Activated naive CD4-positive, alpha-beta T cell (primary cell): ENCODE measurements around the gene SLC16A5.
A peak's percentile ranks its signal among the peaks of the same experiment; 100 is the strongest.

ENCODE experiments used
- DNase-seq, 4 experiments: peaks; one replicate each; lab custom pipeline; 2025; lab: John Stamatoyannopoulos, UW

SLC16A5 gene

DNA sequence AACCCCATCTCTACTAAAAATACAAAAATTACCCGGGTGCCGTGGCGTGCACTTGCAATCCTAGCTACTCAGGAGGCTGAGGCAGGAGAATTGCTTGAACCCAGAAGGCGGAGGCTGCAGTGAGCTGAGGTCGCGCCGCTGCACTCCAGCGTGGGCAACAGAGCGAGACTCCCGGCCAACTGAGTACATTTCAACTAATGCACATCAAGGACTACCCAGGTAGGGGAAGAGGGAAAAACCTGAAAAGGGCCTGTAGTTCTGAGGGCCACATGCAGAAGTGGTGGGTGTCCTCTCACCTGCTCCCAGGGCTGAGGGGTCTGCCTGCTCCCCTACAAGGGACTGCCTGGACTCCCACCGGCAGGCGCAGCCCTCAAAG lies 584 bp upstream of the SLC16A5 start:
- DNase-seq: no peak

DNA sequence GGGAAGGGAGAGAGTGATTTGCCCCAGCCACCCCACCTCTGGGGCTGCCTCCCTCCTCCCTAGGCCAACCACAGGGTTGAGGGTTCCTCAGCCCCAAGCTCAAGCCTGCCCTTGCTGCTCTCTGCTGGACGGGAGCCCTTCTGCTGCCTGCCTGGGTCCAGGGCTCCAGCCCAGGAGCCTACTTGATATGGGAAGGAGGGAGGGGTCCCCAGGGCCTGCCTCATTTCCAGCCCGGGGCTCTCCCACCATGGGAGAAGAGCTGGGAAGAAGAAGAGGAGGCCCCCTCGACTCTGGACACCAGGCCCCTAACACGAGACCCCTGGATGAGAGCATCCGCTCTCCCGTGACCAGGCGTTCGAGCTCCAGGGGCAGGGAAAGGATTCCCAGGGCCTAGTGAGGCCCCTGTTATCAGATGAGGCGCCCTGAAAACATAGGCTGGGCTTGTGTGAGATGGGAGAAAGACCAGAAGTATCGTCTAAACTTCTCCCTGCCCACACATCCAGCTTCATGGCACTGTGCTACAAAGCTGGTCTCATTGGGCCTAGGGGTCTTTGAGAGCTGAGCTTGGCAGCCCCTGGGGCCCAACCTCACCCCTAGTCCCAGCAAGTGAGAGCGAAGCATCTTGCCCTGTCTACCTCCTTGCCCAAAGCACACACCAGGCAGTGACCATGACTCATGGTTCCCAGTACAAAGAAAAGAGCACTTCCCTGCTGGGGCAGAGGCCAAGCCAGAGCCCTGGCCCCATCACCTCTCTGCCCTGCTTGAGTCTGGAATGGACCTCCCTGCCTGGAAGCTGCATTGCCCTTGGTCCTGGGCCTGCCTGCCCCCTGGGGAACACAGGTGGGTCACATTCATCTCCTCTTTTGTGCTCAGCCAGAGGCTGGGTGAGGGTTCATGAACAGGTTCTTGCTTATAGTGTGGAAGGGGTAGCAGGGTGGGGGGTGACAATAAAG lies 987 bp downstream of the SLC16A5 start:
- no peak for DNase-seq

DNA sequence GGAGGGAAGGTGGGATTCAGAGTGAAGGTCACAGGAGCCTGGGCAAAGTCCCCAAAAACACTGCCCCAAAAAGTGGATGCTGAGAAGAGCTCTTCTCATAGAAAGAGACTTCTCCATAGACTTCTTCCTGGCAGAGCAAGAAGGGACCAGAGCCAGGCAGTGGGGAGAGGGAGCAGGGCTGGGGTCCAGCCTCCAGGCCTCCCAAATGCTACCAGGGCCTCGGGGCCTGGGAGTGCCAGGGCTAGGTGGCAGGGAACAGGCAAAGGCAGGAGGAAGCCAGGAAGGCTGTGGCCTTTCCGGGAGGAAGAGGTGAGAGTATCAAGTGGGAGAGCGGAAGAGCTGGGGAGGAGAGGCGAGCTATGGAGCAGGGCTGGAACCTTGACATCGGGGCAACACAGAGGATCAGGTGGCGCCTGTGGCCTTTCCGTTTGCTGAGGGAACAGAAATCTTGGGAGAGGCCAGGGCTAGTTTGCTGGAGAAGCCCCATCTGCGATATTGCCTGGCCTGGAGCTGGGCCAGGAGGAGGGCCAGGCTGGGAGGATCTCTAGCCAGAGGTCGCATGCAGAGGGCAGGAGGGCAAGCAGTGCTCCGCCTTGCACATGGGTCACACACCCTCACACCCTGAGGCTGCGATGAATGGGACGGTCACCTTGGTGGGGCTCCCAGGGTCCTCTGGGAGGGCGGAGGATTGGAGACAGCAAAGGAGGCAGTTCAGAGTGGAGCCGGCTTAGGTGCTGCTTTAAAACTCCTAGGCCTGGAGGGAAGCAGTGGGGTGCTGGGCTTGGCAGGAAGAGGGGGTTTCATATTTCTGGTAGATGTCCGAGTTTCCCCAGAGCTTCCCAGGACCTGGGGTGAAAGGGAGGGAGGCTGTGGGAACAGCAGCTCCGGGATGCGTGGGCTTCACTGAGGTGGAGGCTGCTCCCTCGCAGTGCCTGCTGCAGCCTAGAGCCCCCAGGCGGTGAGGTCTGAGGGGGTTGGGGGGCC lies 3.4 kb downstream of the SLC16A5 start:
- no peak for DNase-seq

DNA sequence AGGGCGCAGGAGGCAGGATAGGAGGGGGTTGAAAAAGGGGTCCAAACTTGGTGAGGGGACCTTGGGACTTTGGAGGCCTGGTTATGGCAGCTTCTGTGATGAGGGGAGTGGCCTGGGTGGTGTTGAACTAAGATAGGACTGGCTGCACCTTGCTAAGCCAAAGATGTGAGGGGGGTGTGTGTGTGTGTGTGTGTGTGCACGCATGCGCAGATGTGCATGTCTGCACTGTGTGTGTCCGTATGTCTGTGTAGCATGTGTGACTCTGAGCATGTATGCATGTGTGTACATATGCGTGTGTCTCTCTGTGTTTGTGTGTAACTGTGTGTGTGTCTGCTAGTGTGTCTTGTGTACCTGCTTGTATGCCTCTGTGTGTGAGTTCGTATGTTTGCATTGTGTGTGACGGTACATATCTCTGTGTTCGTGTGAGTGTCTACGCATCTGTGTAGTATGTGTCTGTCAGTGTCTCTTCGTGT lies 4.1 kb downstream of the SLC16A5 start:
- DNase-seq: no peak

DNA sequence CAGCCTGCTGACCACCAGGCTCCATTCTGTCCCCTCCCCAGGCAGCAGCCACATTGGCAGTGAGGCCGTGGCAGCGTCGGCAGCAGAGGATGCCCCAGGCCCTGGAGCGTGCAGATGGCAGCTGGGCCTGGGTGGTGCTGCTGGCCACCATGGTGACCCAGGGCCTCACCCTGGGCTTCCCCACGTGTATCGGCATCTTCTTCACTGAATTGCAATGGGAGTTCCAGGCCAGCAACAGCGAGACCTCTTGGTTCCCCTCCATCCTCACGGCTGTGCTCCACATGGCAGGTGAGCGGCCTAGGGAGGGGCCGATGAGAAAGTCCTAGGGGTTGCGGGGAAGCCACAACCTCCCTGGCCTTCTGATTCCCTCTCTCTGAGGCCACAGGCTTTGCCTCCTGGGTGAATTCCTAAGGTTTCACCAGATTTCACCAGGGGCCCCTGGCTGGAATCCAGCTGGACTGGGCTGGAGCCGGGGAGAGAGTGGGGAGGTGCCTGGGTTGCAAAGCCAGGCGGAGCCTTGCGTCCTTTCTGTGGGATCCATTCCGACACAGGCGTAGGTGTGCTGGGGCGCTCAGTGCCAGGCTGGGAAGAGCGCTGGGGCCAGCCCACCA lies 5.9 kb downstream of the SLC16A5 start:
- DNase-seq: no peak

DNA sequence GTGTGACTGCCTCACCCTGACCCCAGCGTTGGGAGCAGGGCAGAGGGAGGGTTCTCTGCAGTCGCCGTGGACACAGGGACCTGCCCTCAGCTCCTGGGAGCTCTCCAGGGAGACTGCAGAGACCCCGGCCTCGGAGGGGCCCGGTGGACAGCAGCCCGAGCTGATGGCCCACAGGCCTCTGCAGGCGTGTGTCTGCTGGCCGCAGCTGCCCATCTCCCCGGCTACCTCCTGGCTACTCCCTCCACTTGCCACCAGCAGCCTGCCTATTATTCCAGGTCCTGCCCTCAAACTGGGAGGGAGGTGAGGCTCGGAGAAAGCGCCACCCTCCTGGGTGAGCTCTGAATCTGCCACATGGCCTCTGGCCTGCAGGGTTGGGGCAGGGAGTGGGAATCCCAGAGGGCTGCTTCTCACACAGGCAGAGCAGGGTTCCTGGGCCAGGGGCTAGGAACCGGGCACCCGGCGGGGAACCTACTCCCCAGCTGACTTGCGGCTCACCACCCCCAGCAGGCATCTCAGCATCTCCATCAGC lies 7.2 kb downstream of the SLC16A5 start:
- no peak for DNase-seq

DNA sequence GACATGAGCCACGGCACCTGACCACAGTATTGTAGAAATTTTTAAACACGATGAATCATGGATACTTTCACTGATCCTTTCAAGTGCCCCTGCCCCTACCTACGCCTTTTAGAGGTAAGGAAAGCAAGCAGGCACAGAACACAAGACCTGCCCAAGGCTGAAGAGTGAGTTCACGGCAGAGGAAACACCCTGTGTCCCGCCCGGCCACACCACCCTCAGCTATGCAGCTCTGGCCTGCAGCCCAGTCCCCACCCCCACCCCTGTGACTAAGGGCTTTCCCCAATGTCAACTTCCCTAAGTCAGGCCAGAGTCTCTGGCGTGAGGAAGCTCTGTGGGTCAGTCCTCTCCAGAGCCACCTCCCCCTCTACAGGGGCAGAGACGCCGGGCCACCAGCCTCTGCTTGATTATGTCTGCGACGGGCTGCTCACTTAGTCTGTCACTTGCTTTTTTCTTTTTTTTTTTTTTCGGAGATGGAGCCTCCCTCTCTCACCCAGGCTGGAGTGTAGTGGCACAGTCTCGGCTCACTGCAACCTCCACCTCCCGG lies 8.4 kb downstream of the SLC16A5 start:
- no peak for DNase-seq

DNA sequence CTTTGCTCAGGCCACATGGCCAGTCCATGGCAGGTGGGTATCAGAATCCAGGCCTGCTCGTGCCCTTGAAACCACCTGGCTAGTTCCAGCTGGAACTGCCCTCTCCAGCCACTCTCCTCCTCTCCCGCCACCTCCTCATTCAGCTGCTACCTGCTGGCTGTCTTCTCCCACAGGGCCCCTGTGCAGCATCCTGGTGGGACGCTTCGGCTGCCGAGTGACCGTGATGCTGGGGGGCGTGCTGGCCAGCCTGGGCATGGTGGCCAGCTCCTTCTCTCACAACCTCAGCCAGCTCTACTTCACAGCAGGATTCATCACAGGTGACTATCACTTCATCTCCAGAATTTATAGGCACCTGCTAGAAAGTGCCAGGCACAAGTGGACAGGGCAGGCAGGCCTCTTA lies 10.1 kb downstream of the SLC16A5 start:
- no peak for DNase-seq

DNA sequence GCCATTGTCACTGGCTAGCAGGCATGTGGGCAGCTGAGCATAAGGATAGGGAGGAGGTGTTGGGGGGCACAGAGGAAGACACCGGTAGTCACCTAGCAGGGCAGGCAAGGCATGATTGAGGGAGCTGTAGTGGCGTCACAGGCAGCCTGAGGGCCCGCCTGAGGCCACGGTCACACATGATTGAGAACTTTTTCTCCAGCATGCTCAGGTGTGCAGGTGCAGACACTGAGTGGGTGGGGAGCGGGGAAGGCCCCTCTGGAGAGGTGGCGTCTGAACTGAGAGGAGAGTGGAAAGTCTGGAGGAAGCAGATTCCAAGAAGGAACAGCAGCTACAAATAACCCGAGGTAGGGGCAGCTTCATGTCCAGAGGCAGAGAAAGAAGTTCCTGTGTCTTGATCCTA lies 11.1 kb downstream of the SLC16A5 start:
- no peak for DNase-seq

DNA sequence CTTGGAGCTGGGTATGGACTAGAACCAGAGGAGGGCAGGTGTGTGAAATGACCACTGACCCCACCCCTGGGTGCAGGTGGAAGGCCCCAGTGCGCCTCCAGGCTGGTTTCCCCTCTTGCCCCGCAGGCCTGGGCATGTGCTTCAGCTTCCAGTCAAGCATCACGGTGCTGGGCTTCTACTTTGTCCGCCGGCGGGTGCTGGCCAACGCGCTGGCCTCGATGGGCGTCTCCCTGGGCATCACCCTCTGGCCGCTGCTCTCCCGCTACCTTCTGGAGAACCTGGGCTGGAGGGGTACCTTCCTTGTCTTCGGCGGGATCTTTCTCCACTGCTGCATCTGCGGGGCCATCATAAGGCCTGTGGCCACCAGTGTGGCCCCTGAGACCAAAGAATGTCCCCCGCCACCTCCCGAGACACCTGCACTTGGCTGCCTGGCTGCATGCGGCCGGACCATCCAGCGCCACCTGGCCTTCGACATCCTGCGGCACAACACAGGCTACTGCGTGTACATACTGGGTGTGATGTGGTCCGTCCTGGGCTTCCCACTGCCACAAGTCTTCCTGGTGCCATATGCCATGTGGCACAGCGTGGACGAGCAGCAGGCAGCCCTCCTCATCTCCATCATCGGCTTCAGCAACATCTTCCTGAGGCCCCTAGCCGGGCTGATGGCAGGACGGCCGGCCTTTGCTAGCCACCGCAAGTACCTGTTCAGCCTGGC lies 12.3 kb downstream of the SLC16A5 start:
- no peak for DNase-seq

DNA sequence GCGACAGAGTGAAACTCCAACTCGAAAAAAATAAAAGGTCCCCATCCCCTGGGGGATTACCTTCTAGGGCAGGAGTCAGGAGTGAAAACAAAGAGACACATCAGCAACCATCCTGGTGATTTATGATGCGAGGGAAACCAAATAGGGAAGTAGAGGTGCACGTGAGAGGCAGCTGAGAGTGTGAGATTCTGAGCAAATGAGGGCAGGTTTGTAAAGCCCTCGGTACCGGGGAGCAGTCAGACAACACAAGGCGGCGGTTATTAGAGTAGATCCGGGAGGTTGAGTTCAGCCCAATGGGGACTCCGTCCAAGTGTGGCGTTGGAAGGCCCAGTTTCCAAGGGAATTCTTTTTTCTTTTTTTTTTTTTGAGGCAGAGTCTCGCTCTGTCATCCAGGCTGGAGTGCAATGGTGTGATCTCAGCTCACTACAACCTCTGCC lies 14.6 kb downstream of the SLC16A5 start:
- DNase-seq: no peak

DNA sequence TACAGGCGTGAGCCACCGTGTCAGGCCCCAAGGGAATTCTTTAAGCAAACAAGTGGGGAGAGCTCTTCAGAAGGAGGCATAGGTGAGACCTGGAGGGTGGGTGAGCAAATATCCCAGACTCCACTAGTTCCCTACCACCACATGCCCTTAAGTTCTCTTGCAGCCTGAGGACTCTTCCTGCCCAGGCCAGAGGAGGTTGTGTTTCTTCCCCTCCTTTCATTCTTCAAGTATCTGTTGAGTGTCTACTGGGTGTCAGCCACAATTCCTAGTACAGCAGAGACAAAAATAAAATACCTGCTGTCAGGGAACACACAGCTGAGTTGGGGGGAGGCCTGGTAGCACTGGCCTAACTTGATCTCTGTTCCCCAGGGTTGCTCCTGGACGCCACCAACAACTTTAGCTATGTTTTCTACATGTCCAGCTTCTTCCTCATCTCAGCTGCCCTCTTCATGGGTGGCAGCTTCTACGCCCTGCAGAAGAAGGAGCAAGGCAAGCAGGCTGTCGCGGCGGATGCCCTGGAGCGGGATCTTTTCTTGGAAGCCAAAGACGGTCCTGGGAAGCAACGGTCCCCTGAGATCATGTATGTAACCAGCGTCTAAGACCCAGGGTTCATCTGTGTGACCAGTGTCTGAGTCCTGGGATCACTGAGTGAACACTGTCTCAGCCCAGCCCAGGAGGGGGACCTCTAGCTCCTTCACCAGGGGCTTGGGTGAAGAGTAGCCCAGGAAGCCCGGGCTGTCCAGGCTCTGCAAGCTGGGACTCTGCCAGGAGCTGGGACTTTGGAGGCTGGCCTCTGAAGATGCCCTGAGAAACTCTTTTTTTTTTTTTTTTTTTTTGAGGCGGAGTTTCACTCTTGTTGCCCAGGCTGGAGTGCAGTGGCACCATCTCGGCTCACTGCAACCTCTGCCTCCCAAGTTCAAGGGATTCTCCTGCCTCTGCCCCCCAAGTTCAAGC lies 16.1 kb downstream of the SLC16A5 start:
- DNase-seq: no peak

DNA sequence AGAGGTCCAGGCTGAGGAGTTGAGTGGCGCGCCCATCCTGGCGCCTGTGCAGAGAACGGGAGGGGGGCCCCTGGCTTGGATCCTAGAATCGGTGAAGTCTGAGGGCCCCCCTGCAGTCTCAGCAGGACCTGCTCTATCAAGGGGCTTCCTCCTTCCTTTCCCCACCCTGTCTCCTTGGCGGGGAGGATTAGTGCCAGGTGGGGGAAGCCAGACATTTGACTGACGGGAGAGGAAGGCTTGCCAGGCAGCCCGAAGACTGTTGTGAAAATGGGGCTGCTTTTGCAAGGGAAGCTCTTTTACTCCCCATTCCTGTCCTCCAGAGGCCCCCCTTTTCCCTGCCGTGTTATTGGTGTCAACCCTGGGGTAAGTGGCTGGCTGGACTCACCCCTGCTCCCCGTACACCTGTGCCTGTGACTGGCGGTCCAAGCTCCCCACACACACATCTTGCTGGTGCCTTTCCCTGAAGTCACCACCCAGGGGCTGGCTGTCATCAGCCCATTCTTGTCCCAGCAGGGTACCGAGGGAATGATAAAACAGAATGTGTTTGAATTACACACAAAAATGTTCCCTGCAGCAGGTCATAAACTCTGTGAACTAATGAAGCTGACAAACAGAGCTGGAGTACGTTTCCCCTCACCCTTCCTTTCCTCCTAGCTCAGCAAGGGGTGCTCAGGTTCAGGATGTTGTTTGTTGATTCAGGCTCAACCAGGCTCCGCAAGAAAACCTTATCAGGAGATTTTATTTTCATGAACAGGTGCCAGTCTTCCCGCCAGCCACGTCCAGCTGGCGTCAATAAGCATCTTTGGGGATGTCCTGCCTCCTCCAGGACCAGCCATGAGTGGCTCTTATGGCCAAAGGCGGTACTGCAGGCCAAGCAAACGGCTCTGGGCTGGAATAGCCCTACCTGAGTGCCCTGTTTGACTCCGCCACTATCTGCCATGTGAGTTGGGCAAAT lies 17.6 kb downstream of the SLC16A5 start:
- DNase-seq: no peak

DNA sequence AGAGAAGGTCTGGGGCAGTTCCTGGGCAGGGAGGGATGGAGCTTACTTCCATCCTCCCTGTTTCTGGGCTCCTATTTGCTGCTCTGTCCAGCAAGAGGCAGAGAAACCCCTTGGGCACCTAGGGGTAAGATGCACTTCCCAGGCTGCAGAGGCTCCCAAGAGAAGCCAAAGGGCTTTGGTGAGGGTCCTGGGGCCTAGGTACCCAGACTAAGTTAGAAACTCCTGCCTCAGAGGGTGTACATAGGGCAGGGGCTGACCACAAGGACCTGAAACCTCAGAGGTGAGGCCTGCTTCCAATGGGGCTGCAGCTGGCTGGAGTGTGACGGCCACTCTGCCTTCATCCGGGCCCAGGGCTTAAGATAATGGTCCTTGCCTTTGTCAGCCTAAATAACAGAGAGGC lies 20.4 kb downstream of the SLC16A5 start:
- no peak for DNase-seq

DNA sequence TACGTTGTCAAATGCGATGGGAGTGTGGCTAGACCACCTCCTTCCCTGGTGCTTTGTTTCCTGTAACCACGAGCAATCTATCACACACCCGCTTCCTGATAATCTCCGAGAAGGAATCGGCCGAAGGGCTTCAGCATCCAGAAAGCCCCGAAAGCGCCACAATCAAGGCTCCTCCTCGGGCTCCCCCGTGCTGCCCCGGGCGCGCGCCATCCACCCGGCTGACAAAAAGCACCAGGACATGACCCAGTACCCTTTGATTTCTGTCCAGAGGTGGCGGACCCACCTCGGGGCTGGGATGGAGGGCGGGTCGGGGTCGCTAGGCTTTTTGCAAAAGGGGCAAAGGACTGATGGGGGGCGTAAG lies 21.3 kb downstream of the SLC16A5 start:
- no peak for DNase-seq

DNA sequence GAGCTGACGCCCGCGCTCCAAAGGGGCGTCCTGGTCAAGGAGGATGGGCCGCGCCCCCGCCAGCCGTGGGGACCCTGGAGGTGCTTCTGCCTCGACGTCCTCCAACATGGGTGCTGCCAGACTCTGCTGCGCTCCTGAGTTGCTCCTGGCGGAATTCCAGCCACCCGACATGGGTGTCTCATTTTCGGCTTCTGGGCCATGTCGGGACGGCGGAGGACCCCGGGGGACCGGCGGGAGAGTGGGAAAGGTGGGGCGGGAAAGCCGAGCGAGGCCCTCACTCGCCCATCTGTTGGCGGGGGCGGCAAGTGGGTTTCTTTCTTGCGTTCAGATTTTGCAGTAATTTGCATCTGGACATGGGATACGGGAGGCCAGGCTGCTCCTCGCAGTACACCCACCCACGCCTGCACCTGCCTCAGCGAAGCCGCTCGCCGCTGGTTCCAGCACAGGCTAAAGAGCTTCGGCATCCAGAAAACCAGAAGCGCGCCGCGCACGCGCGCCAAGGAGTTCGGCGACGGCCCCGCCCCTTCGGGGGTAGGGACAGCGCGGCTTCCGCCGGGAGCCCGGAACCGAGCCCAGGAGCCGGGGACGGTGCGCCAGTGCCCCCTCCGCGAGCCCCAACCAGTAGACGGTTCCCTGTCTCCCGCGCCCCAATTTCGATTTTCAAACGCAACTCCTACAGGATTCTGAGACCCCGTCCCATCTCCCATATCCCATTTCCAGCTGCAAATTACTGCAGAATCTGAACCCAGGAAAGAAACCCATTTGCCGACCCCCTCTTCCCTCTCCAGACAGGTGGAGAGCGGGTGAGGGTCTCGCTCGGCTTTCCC lies 21.9 kb downstream of the SLC16A5 start, which contains the start of gene ARMC7:
TSS of gene ARMC7 (plus strand) at position 563 of the 827 bp plus-strand sequence. CDS start 320 bp downstream, outside the sequence.
- DNase-seq: peak; percentile 70 to 87 (median 84)

DNA sequence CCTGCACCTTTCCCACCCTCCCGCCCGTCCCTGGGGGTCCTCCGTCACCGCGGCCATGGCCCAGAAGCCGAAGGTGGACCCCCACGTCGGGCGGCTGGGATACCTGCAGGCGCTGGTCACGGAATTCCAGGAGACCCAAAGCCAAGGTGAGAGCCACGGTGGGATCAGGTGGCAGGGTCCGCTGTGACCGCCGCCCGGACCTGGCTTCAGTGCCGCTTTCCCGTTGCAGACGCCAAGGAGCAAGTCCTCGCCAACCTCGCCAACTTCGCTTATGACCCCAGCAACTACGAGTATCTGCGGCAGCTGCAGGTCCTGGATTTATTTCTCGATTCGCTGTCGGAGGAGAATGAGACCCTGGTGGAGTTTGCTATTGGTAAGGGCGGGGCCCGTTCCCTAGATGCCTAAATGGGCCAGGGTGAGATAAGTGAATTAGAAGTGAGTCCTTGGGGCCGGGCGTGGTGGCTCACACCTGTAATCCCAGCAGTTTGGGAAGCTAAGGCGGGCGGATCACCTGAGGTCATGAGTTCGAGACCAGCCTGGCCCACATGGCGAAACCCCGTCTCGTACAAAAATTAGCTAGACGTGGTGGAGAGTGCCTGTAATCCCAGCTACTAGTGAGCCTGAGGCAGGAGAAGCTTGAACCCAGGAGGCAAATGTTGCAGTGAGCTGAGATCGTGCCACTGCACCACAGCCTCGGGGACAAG lies 22.6 kb downstream of the SLC16A5 start:
- no peak for DNase-seq
